ENCODE results near the gene LILRA6. TPM values are rescaled to one million over a fixed set of nuclear protein-coding genes. Genes with fewer than 3 reads are reported as not detected.

Gene LILRA6
- total RNA-seq, 1 experiment from 2014 or later: not detected

- intact Hi-C loops (cut with micrococcal nuclease): loop anchor here (1.0 to 2.0 kb wide), 2 partner anchors 42 to 52 kb away; partner anchors contain the start of gene CNOT3
- Mint-ChIP-seq H3K4me1 (ENCODE audit: insufficient read depth, unreplicated experiment) (peaks cover 20% of the 10 kb centered on the region), H3K9me3 (ENCODE audit: unreplicated experiment) (no peaks in the 10 kb centered on the region), H3K27ac (ENCODE audit: low read depth, unreplicated experiment) (peak within 1 kb of the TSS; percentile 100), H3K36me3 (ENCODE audit: insufficient read depth, unreplicated experiment) (peaks cover 54% of the 10 kb centered on the region), H3K4me3 (ENCODE audit: unreplicated experiment) (peak within 1 kb of the TSS; percentile 85), H3K27me3 (ENCODE audit: insufficient read depth, unreplicated experiment) (no peaks in the 10 kb centered on the region)
- DNase-seq (ENCODE audit: unreplicated experiment): no peak
- ChIA-PET POLR2A (interaction anchor here (0.6 to 9.1 kb wide), 15 partner anchors 13 to 1465 kb away, joined by 3 to 324 read pairs (median 7); partner anchors contain the start of genes CNOT3, LENG1, LENG8 and LENG9), CTCF (interaction anchor here (0.6 to 2.4 kb wide), 13 partner anchors 9 to 1315 kb away, joined by 3 to 14 read pairs (median 3); partner anchors contain the start of genes RPS9 and TMC4)
- BruUV-seq (replicated peaks): no TSS peak
- no peak for TF ChIP-seq CTCF (IDR thresholded peaks at IDR 0.05; ENCODE audit: unreplicated experiment)
Observed at GRCh38 chr19:54189145-54189734, 53.4 kb downstream of the LILRA6 start, which contains the start of gene MBOAT7. Gene MBOAT7 (minus strand): TSS chr19:54189580. CDS start chr19:54188508, 1,072 bp downstream.

GRCh38 chr19:54188215-54188871 is 54.2 kb downstream of the LILRA6 start:
- no TSS peak for BruUV-seq (replicated peaks)
- ChIA-PET POLR2A (interaction anchor here (0.7 to 9.1 kb wide), 9 partner anchors 12 to 1466 kb away, joined by 3 to 324 read pairs (median 17); partner anchors contain the start of genes CNOT3, LENG1, MYADM and PPP1R12C), CTCF (interaction anchor here (0.6 to 2.4 kb wide), 12 partner anchors 10 to 959 kb away, joined by 3 to 14 read pairs (median 3); partner anchors contain the start of gene TMC4)
- Mint-ChIP-seq H3K4me1 (ENCODE audit: insufficient read depth, unreplicated experiment) (peaks cover 20% of the 10 kb centered on the region), H3K27me3 (ENCODE audit: insufficient read depth, unreplicated experiment) (no peaks in the 10 kb centered on the region), H3K4me3 (ENCODE audit: unreplicated experiment) (peak overlapping the region; percentile 85), H3K27ac (ENCODE audit: low read depth, unreplicated experiment) (peak overlapping the region; percentile 100), H3K9me3 (ENCODE audit: unreplicated experiment) (no peaks in the 10 kb centered on the region), H3K36me3 (ENCODE audit: insufficient read depth, unreplicated experiment) (peaks cover 52% of the 10 kb centered on the region)
- intact Hi-C loops (cut with micrococcal nuclease): loop anchor here (2.0 kb wide), 1 partner anchor 52 kb away; the partner anchor contains the start of gene CNOT3
- peak; percentile 13 for DNase-seq (ENCODE audit: unreplicated experiment)
- TF ChIP-seq CTCF (IDR thresholded peaks at IDR 0.05; ENCODE audit: unreplicated experiment): no peak

DNA sequence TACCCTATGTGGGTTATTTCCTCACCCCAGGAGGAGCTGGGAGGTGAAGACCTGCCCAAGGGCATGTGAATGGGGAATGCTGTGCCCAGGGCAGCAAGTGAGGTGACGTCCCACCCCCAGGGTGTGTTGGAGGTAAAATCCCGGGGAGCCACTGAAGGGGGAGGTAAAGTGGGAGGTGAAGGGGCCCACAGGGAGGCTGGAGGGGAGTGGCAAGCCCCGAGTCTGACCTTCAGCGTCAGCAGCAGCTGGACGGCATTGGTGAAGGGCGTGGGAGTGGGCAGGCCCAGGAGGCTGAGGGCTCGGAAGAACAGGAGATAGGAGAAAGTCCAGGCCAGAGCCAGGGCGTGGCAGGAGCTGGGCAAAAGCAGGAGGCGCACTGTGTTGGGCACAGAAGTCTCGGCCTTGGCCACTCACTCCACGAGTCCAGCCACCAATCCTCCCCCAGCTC is 55.6 kb downstream of the LILRA6 start:
- intact Hi-C loops (cut with micrococcal nuclease): no loop called here
- peaks cover 43% of the 10 kb centered on the region for H3K36me3 Mint-ChIP-seq (ENCODE audit: insufficient read depth, unreplicated experiment)
- no peaks in the 10 kb centered on the region for H3K9me3 Mint-ChIP-seq (ENCODE audit: unreplicated experiment)
- TF ChIP-seq CTCF (IDR thresholded peaks at IDR 0.05; ENCODE audit: unreplicated experiment): no peak
- ChIA-PET CTCF (interaction anchor here (0.5 to 2.1 kb wide), 12 partner anchors 14 to 874 kb away, joined by 3 to 12 read pairs (median 4); partner anchors contain the start of genes LENG1 and TMC4), POLR2A (interaction anchor here (3.1 to 9.1 kb wide), 3 partner anchors 10 to 17 kb away, joined by 17 to 324 read pairs (median 24); partner anchors contain the start of genes RPS9 and TMC4)
- peak overlapping the region; percentile 78 for H3K27ac Mint-ChIP-seq (ENCODE audit: low read depth, unreplicated experiment)
- H3K4me1 Mint-ChIP-seq (ENCODE audit: insufficient read depth, unreplicated experiment): peaks cover 15% of the 10 kb centered on the region
- H3K27me3 Mint-ChIP-seq (ENCODE audit: insufficient read depth, unreplicated experiment): no peaks in the 10 kb centered on the region
- DNase-seq (ENCODE audit: unreplicated experiment): no peak
- no TSS peak for BruUV-seq (replicated peaks)
- peak overlapping the region; percentile 85 for H3K4me3 Mint-ChIP-seq (ENCODE audit: unreplicated experiment)

Small RNAs within 50 kb of the gene (microRNA-seq; reads per million reads assigned to microRNA genes)
- gene MIR4752: not detected

Other genes with a start within 250 kb of the LILRA6 start
- not detected in 2 replicates for gene VSTM1, start 178.9 kb downstream of the LILRA6 start, total RNA-seq (2022)
- not detected in 2 replicates for gene TARM1, start 161.4 kb downstream of the LILRA6 start, total RNA-seq (2022)
- 2.9 and 9.2 TPM in 2 replicates for gene OSCAR, start 142.0 kb downstream of the LILRA6 start, total RNA-seq (2022)
- gene NDUFA3, start 139.9 kb downstream of the LILRA6 start, total RNA-seq (2022): 111 and 128 TPM in 2 replicates
- 15.6 and 22.8 TPM in 2 replicates for gene TFPT, start 127.1 kb downstream of the LILRA6 start, total RNA-seq (2022)
- 52.8 and 59.7 TPM in 2 replicates for gene PRPF31, start 127.0 kb downstream of the LILRA6 start, total RNA-seq (2022)
- gene CNOT3, start 105.0 kb downstream of the LILRA6 start, total RNA-seq (2022): 63.2 and 80.5 TPM in 2 replicates
- gene LENG1, start 83.1 kb downstream of the LILRA6 start, total RNA-seq (2022): 6.1 and 8.2 TPM in 2 replicates
- 3.7 and 6.1 TPM in 2 replicates for gene TMC4, start 69.6 kb downstream of the LILRA6 start, total RNA-seq (2022)
- 43.8 and 49.5 TPM in 2 replicates for gene MBOAT7, start 53.2 kb downstream of the LILRA6 start, total RNA-seq (2022)
- 28.0 and 40.1 TPM in 2 replicates for gene TSEN34, start 51.5 kb downstream of the LILRA6 start, total RNA-seq (2022)
- gene RPS9, start 41.9 kb downstream of the LILRA6 start, total RNA-seq (2022): 1,356 and 1,735 TPM in 2 replicates
- gene LILRB3, start 19.8 kb downstream of the LILRA6 start, total RNA-seq (2022): not detected in 2 replicates
- gene LILRB5, start 14.5 kb upstream of the LILRA6 start, total RNA-seq (2022): not detected in 2 replicates
- gene LILRB2, start 38.3 kb upstream of the LILRA6 start, total RNA-seq (2022): not detected in 2 replicates
- gene LILRA5, start 70.4 kb upstream of the LILRA6 start, total RNA-seq (2022): not detected in 2 replicates
- gene LILRA4, start 96.4 kb upstream of the LILRA6 start, total RNA-seq (2022): not detected in 2 replicates
- not detected in 2 replicates for gene LAIR1, start 122.1 kb upstream of the LILRA6 start, total RNA-seq (2022)
- not detected in 2 replicates for gene TTYH1, start 172.7 kb upstream of the LILRA6 start, total RNA-seq (2022)
- gene LENG8, start 206.4 kb upstream of the LILRA6 start, total RNA-seq (2022): 238 and 249 TPM in 2 replicates
- gene LENG9, start 221.0 kb upstream of the LILRA6 start, total RNA-seq (2022): 6.9 and 9.3 TPM in 2 replicates
- 3.0 TPM in 2 replicates for gene CDC42EP5, start 230.5 kb upstream of the LILRA6 start, total RNA-seq (2022)

Data from MCF 10A (cell line).